ENCODE data around the gene YAF2.

GRCh38 chr12:42270596-42270995 is 32.5 kb upstream of the YAF2 start:
- TF ChIP-seq CTCF (IDR thresholded peaks at IDR 0.05) (no peak), POLR2A (IDR thresholded peaks at IDR 0.05) (no peak), POLR2AphosphoS5 (IDR thresholded peaks at IDR 0.05) (no peak)

All from prostate gland (tissue), 2 donors.